WERI-Rb-1 (cell line): Measurements from ENCODE around the gene KMT5C.

ENCODE experiments used
- DNase-seq: peaks from one replicate; pipeline ENCODE4 v3.0.0-alpha.2; 2020
- H3K27ac ChIP-seq: fragments of 250-450 bp; sonication (Bioruptor Pico); 2 replicates; pipeline ENCODE4 v1.5.1; 2020; ENCODE audit warnings: mild to moderate bottlenecking, moderate library complexity
- H3K27me3 ChIP-seq: fragments of 250-450 bp; sonication (Bioruptor Pico); 2 replicates; pipeline ENCODE4 v1.5.1; 2021; ENCODE audit warnings: mild to moderate bottlenecking, low read depth, moderate library complexity; ENCODE audit not compliant: insufficient read depth, severe bottlenecking
- H3K36me3 ChIP-seq: fragments of 250-450 bp; sonication (Bioruptor Pico); 2 replicates; pipeline ENCODE4 v1.5.1; 2020; ENCODE audit warnings: mild to moderate bottlenecking, moderate library complexity
- H3K4me3 ChIP-seq: 2 replicates; pipeline ENCODE4 v1.5.1; 2011; ENCODE audit warnings: low read depth, mild to moderate bottlenecking, control low read depth, low read length
- H3K9me3 ChIP-seq: fragments of 250-450 bp; sonication (Bioruptor Pico); 2 replicates; pipeline ENCODE4 v1.5.1; 2021; ENCODE audit warnings: mild to moderate bottlenecking, moderate library complexity; ENCODE audit not compliant: severe bottlenecking
- TF ChIP-seq, protein P1 (sequence below): IDR thresholded peaks from 2 replicates; pipeline ENCODE4 v1.5.1; 2011; ENCODE audit warnings: low read depth, mild to moderate bottlenecking, control low read depth, inconsistent platforms, low read length

The KMT5C gene

DNA sequence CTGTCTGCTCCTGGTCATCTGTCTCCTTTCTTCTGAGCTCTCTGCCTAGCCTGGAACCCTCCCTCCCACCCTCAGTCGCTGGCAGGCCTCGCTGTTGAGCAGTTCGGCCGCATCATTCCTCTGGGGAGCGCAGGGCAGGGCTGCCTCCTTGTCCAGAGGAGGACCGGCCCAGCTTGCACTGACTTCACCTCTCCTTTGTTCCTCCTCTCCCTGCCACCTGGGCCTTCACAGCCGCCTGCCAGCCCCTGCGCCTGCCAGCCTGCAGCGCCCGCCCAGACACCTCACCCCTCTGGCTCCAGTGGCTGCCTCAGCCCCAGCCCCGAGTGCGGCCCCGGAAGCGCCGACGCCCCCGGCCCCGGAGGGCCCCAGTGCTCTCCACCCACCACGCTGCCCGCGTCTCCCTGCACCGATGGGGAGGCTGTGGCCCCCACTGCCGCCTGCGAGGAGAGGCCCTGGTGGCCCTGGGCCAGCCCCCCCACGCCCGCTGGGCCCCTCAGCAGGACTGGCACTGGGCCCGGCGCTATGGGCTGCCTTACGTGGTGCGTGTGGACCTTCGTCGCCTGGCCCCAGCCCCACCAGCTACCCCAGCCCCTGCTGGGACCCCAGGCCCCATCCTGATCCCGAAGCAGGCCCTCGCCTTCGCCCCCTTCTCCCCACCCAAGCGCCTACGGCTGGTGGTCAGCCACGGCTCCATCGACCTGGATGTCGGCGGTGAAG, 7.2 kb downstream of the KMT5C start:
- Histone ChIP-seq H3K27ac (no peak overlapping the region), H3K9me3 (no peaks in the 10 kb centered on the region), H3K27me3 (no peaks in the 10 kb centered on the region), H3K4me3 (no peak overlapping the region), H3K36me3 (peaks cover 49% of the 10 kb centered on the region)
- DNase-seq: no peak
- TF ChIP-seq, protein P1, sequence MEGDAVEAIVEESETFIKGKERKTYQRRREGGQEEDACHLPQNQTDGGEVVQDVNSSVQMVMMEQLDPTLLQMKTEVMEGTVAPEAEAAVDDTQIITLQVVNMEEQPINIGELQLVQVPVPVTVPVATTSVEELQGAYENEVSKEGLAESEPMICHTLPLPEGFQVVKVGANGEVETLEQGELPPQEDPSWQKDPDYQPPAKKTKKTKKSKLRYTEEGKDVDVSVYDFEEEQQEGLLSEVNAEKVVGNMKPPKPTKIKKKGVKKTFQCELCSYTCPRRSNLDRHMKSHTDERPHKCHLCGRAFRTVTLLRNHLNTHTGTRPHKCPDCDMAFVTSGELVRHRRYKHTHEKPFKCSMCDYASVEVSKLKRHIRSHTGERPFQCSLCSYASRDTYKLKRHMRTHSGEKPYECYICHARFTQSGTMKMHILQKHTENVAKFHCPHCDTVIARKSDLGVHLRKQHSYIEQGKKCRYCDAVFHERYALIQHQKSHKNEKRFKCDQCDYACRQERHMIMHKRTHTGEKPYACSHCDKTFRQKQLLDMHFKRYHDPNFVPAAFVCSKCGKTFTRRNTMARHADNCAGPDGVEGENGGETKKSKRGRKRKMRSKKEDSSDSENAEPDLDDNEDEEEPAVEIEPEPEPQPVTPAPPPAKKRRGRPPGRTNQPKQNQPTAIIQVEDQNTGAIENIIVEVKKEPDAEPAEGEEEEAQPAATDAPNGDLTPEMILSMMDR: no peak

DNA sequence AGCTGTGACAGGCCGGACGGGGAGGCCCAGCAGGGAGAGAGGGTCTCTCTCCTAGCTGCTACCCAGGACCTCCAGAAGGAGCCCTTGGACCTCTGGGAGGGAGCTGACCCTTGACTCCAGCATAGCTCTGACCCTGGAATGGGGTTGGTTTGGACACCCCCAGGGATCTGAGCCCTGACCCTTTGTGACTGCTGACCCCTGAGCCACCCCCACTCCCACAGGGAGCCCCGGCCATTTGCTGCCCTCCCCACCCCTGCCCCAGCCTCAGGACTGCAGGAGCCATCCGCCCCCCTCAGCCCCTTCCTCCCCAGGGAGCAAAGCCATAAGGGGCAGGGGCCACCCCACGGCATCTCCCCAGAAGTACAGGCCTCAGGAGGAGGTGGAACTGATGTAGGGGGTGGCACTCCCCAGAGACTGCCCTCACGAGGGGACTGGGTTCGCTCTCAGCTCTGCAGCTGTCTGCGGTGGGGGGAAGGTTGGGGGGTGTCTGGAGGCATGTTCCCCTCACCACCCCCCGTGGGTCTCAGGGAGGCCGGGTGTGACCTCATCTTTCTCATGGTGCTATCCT, 7.8 kb downstream of the KMT5C start:
- TF ChIP-seq, protein P1: no peak
- Histone ChIP-seq H3K4me3 (no peak overlapping the region), H3K36me3 (peaks cover 42% of the 10 kb centered on the region), H3K27me3 (no peaks in the 10 kb centered on the region), H3K27ac (peak overlapping the region; percentile 68), H3K9me3 (no peaks in the 10 kb centered on the region)
- DNase-seq: no peak

DNA sequence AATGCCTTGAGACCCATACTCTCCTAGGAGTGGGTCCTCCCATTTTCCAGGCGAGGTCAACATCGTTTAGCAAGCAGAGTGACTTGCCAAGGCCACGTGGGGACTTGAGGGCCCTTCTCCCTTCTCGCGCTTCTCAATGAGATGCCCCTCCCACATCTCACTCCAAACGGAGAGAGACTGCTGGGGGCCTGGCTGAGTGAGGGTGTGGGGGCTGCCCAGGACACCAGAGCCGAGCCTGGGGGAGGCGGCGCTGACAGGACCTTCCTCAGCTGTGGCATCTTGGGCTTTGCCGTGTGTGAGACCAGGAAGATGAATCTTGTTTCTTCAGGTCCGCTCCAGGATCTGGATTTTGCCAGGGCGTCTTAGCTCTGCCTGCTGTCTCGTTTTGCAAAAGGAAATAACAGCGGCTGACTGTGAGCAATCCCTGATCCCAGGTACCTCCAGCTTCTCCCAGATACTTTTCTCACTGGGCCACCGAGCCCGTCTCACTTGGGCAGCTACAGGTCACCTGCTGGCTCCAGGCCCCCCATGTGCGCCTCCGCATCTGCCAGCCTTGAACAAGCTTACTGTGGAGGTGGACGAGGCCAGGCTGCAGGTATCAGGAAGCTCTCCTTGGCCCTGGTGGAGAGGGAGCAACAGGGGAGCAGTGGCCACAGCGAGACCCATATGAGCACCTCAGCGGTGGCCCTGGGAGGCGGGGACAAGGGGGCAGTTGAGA, 8.8 kb downstream of the KMT5C start:
- no peaks in the 10 kb centered on the region for H3K9me3 ChIP-seq
- DNase-seq: peak; percentile 47
- no peaks in the 10 kb centered on the region for H3K27me3 ChIP-seq
- TF ChIP-seq, protein P1: no peak
- peak overlapping the region; percentile 68 for H3K27ac ChIP-seq
- H3K4me3 ChIP-seq: no peak overlapping the region
- H3K36me3 ChIP-seq: peaks cover 35% of the 10 kb centered on the region

DNA sequence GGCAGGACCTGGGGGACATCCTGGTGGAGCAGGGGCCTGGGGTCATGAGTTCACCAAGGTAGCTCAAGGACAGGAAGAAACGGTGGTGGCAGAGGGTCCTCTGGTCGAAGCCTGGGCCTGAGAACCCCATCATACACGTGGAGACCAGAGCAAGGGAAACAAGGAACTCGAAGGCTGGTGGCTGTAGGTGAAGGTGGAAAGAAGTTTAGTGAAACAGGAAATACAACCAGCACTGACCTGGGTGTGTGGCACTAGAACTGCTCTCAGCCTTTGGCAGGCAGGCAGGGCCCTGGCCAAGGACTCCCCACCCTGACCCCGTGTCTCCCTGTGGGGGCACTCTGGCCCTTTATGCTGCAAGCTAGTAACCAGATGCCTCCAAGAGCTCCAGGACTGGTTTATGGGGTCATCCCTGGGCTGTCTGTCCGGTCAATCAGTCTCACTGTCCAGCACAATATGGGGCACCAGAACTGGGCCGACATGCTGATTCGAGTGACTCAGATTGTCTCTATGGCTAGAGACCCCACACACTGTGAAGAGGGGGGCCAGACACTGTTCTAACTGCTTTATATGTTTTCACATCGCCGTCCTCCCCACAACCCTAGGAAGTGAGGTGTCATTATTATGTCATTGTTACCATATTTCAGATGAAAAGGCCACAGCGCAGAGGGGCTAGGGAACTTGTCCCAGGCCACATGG, 11.1 kb downstream of the KMT5C start:
- Histone ChIP-seq H3K36me3 (peaks cover 19% of the 10 kb centered on the region), H3K27ac (no peak overlapping the region), H3K9me3 (no peaks in the 10 kb centered on the region), H3K27me3 (no peaks in the 10 kb centered on the region), H3K4me3 (no peak overlapping the region)
- TF ChIP-seq, protein P1: no peak
- DNase-seq: no peak

DNA sequence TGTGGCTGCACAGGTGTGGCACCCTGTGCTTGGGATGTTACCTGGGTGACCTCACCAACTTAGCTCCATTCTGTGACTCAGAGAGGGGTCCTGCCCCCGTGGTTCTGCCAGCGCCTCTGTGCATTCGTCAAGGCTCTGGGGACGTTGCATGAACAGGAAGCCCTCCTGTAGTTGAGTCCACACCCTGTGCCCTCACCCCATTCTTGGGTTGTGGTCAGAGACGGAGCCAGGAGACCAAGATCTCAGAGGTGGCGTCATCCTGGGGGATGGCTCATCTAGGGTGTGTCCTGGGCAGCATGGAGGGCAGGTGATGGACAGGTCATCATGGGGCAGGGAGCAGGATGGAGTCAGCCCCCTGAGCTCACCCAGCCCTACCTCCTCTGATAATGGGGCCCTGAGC, 12.4 kb downstream of the KMT5C start:
- Histone ChIP-seq H3K36me3 (peaks cover 11% of the 10 kb centered on the region), H3K9me3 (no peaks in the 10 kb centered on the region), H3K27ac (no peak overlapping the region), H3K27me3 (no peaks in the 10 kb centered on the region), H3K4me3 (no peak overlapping the region)
- DNase-seq: no peak
- TF ChIP-seq, protein P1: no peak
